RWPE1 (cell line): ENCODE data around the gene TRIM26.
"Not testable (repeated sequence)": the region's sequence is repeated elsewhere in the genome, so short reads cannot be mapped to it uniquely, and the experiment has no call there.

Source experiments
- CTCF ChIA-PET: fragments of 350-600 bp; sonication (Branson Sonifier 250); formaldehyde crosslinking; extraction: SDS; loops from one replicate; lab custom pipeline; 2021; lab: Yijun Ruan, JAX
- POLR2A ChIA-PET: fragments of 400-600 bp; formaldehyde crosslinking; extraction: SDS; loops from one replicate; lab custom pipeline; 2020; ENCODE audit warnings: antibody characterized with exemption; ENCODE audit not compliant: low non-redundant PET; lab: Yijun Ruan, JAX
- DNase-seq: peaks from one replicate; pipeline ENCODE4 v3.0.0; 2012; ENCODE audit warnings: low spot score
- H3K27ac ChIP-seq: fragments of 450-650 bp; 2 replicates; pipeline ENCODE4 v1.5.1; 2017
- TF ChIP-seq, protein P1 (sequence below): fragments of 450-650 bp; conservative IDR thresholded peaks from 2 replicates; pipeline ENCODE4 v1.5.1; 2017; ENCODE audit warnings: low read depth, mild to moderate bottlenecking

Gene TRIM26

DNA sequence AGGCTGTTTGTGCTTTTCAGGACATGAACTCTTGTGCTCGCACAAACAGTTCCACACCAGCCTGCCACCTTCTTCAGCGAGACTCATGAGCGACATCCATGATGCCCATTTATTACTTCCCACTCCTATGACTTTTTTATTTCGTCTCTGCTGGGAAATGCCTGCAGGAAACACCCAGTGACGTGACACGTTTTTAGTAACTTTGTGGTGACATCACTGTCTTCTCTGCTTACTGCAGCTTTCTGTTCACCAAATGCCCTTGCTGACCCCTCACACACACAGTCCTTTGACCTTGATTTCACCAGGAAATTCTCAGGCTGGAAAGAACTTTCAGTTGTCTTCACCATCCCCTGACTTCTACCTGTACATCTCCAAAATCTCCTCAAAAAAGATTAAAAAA, 68.4 kb downstream of the TRIM26 start:
- no peak for DNase-seq
- TF ChIP-seq, protein P1, sequence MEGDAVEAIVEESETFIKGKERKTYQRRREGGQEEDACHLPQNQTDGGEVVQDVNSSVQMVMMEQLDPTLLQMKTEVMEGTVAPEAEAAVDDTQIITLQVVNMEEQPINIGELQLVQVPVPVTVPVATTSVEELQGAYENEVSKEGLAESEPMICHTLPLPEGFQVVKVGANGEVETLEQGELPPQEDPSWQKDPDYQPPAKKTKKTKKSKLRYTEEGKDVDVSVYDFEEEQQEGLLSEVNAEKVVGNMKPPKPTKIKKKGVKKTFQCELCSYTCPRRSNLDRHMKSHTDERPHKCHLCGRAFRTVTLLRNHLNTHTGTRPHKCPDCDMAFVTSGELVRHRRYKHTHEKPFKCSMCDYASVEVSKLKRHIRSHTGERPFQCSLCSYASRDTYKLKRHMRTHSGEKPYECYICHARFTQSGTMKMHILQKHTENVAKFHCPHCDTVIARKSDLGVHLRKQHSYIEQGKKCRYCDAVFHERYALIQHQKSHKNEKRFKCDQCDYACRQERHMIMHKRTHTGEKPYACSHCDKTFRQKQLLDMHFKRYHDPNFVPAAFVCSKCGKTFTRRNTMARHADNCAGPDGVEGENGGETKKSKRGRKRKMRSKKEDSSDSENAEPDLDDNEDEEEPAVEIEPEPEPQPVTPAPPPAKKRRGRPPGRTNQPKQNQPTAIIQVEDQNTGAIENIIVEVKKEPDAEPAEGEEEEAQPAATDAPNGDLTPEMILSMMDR, result no peak
- ChIA-PET POLR2A (no interaction called here), CTCF (interaction anchor here (0.5 to 1.2 kb wide), 2 partner anchors 14 to 132 kb away, joined by 3 to 4 read pairs; no protein-coding TSS in a partner anchor)
- no peak overlapping the region for H3K27ac ChIP-seq

DNA sequence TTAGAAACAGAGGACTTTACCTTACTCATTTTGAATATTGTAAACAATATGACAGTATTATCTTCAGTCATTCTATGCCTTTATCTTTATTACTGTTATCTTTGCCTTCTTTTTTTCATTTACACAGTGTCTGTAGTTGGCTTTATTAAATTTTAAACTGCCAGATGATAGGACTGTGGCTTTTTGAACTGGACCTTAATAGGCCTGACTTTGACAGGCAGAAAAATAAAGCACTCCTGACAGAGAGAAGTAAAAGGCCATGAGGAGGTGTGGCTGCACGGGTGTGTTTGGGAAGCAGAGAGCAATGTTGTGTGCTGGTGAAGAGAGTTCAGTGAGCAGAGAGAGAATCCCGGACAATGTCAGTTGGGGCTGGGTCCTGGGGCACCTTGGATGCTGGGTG, 69.4 kb downstream of the TRIM26 start:
- DNase-seq, result no peak
- POLR2A ChIA-PET, result no interaction called here
- H3K27ac ChIP-seq, result no peak overlapping the region
- TF ChIP-seq, protein P1, result no peak
- CTCF ChIA-PET, result interaction anchor here (1.0 kb wide), 1 partner anchor 13 kb away, joined by 5 read pairs; no protein-coding TSS in a partner anchor

DNA sequence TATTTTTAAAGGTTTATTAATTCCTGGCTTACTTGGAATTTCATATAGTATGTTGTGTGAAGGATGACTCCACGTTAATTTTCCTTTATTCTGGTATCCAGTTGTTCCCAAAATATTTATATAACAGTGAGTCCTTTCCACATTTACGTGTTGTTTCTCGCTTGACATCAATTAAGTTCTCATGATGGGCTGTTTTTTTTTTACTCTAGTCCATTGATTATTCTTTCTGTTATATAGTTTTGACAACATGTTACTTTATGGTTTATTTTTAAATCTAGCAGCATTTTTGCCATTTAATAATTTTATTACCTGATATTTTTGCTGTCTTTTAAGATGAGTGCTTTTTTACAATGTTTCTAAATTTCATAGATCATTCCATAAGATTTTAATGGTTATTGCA, 70.5 kb downstream of the TRIM26 start:
- POLR2A ChIA-PET, result no interaction called here
- TF ChIP-seq, protein P1, result no peak
- DNase-seq, result no peak
- CTCF ChIA-PET, result interaction anchor here (0.6 to 1.1 kb wide), 2 partner anchors 40 to 42 kb away, joined by 3 to 4 read pairs; no protein-coding TSS in a partner anchor
- no peak overlapping the region for H3K27ac ChIP-seq

DNA sequence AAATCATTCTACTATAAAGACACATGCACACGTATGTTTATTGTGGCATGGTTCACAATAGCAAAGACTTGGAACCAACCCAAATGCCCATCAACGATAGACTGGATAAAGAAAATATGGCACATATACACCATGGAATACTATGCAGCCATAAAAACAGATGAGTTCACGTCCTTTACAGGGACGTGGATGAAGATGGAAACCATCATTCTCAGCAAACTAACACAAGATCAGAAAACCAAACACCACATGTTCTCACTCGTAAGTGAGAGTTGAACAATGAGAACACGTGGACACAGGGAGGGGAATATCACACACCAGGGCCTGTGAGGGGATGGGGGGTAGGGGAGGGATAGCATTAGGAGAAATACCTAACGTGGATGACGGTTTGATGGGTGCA, 73.0 kb downstream of the TRIM26 start:
- CTCF ChIA-PET, DNase-seq: not testable (repeated sequence)

DNA sequence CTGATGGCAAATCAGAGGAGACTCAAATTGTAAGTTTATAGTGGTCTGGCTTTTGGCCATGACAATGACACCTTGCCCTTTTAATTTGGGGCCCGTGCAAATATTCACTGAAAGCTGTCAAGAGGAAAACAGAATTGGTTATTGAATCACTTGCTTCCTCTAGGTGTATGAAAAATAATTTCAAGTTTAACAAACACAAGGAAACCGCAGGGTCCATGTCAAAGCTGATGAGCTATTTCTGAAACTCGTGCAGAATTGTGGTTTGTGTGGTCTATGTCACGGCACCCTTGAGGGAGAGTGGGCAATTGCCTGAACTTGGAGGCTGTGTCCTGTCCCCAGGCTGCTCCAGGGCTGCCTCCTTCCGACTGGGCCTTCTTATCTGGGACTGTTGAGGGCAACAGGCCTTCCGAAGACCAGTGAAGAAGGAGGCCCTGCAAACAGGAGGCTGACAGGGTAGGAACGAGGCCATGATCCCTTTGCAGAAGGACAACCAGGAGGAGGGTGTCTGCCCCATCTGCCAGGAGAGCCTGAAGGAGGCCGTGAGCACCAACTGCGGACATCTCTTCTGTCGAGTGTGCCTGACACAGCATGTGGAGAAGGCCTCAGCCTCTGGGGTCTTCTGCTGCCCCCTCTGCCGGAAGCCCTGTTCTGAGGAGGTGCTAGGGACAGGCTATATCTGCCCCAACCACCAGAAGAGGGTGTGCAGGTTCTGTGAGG, 76.5 kb downstream of the TRIM26 start:
- DNase-seq, result no peak
- TF ChIP-seq, protein P1, result no peak
- ChIA-PET CTCF (no interaction called here), POLR2A (no interaction called here)
- no peak overlapping the region for H3K27ac ChIP-seq

More for the DNA sequence above, 73.0 kb downstream of the TRIM26 start:
- H3K27ac ChIP-seq, POLR2A ChIA-PET: not testable (repeated sequence)

DNA sequence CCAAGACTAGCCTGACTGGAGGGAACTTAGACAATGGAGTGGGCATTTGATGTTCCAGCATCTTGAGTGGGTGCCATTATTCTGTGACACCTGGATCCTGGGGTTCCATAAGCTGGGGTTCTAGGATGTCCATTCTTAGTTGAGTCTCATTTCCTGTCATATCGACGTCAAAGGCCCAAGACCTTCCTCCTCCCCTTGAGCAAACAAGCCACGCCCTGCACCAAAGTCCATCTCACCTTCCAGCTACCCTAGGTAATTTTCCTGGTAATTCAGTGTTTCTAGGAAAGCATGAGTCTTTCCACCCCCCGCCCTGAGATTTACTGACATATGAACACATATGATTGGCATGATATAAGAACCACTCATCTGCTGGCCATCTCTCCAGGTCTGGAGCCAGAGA, 77.4 kb downstream of the TRIM26 start, which contains the start of gene TRIM40:
Gene TRIM40, plus strand, starts transcription at position 384 of the 400 bp plus-strand sequence. CDS start 897 bp downstream, outside the sequence.
- TF ChIP-seq, protein P1, result no peak
- CTCF ChIA-PET, result no interaction called here
- no peak within 1 kb of the TSS for H3K27ac ChIP-seq
- no peak for DNase-seq
- POLR2A ChIA-PET, result no interaction called here

DNA sequence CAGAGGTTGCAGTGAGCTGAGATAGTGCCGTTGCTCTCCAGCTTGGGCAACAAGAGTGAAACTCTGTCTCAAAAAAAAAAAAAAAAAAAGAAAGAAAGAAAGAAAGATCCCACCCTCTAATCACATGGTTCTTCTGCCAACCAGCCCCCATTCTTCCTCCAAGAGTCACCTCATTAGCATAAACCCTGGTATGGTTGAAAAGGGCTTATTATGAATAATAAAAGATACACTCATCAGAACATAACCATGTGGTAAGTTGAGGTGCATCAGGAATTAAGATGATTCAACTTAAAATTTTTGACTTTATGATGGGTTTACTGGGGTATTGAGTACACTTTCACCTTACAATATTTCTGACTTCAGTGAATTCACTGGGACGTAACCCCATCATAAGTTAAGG, 78.1 kb downstream of the TRIM26 start:
- H3K27ac ChIP-seq, result no peak overlapping the region
- POLR2A ChIA-PET, result no interaction called here
- TF ChIP-seq, protein P1, result no peak
- DNase-seq, result no peak
- CTCF ChIA-PET, result no interaction called here
